ENCODE results near the gene LRRC31. TPM values are rescaled to one million over a fixed set of nuclear protein-coding genes. Genes with fewer than 3 reads are reported as not detected.

Gene LRRC31
- total RNA-seq, 2 experiments from 2014 or later, result not detected

DNA sequence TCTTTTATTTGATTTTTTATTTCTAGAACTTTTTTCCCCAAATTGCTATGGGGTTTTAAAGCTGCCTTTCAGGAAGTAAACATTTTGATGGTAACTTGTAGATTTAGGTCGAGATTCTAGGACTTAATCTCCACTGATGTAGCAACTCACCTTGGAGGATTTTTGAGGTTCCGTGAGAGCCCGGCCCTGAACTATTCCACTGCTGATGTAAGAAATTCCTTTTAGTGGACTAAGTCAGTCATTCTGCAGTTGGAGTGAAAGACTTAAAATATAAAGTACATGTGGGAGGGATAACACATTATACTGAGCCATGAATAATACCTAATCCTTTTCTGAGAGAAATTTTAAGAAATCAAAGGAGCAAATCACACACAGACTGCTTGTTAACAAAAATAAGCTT lies 44.4 kb downstream of the LRRC31 start:
- H3K27me3 ChIP-seq (ENCODE audit: control insufficient read depth in 1 of 2, insufficient read depth in 2 of 2, low read length in 2 of 2), result peaks cover 0 to 4% of the 10 kb centered on the region in 2 experiments
- TF ChIP-seq, protein P1, sequence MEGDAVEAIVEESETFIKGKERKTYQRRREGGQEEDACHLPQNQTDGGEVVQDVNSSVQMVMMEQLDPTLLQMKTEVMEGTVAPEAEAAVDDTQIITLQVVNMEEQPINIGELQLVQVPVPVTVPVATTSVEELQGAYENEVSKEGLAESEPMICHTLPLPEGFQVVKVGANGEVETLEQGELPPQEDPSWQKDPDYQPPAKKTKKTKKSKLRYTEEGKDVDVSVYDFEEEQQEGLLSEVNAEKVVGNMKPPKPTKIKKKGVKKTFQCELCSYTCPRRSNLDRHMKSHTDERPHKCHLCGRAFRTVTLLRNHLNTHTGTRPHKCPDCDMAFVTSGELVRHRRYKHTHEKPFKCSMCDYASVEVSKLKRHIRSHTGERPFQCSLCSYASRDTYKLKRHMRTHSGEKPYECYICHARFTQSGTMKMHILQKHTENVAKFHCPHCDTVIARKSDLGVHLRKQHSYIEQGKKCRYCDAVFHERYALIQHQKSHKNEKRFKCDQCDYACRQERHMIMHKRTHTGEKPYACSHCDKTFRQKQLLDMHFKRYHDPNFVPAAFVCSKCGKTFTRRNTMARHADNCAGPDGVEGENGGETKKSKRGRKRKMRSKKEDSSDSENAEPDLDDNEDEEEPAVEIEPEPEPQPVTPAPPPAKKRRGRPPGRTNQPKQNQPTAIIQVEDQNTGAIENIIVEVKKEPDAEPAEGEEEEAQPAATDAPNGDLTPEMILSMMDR (IDR thresholded peaks at IDR 0.05), result no peak
- H3K27ac ChIP-seq (ENCODE audit: low read depth in 1 of 2, low read length in 2 of 2), result no peak overlapping the region
- DNase-seq (no peak), ATAC-seq (ENCODE audit: poor library complexity) (no peak)
- intact Hi-C loops (cut with DNase I, micrococcal nuclease), result no loop called here
- Mint-ChIP-seq H3K4me1 (ENCODE audit: low read depth) (no peaks in the 10 kb centered on the region), H3K27ac (no peak overlapping the region), H3K4me3 (no peak overlapping the region), H3K36me3 (ENCODE audit: low read depth) (no peaks in the 10 kb centered on the region), H3K9me3 (no peaks in the 10 kb centered on the region), H3K27me3 (peaks cover 21% of the 10 kb centered on the region)
- no peaks in the 10 kb centered on the region for H3K4me1 ChIP-seq (ENCODE audit: insufficient read depth, low read length)
- H3K4me3 ChIP-seq (ENCODE audit: low read length), result no peak overlapping the region
- ChIA-PET CTCF (no interaction called here), POLR2A (no interaction called here)
- no peaks in the 10 kb centered on the region for H3K9me3 ChIP-seq (ENCODE audit: control insufficient read depth in 1 of 2, insufficient read depth in 1 of 2, low read length in 2 of 2)
- no peaks in the 10 kb centered on the region for H3K36me3 ChIP-seq (ENCODE audit: insufficient read depth, low read length)

DNA sequence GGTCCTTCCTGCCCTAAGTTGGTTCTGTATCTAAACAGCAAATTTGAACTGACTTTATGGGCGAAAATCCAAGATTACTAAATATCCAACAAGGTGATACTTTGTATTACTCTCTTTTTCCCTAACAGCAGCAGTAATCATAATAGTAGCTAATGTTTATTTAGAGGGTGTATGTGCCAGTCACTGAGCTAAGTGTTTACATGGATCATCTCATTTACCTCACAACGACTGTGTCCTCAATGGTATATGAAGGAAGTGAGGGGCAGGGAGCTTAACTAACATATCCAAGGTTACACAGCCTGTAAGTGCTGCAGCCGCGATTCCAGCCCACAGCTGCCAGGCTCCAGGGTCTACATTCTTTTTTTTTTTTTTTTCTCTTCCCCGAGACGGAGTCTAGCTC lies 46.8 kb downstream of the LRRC31 start:
- DNase-seq (no peak), ATAC-seq (ENCODE audit: poor library complexity) (no peak)
- no peaks in the 10 kb centered on the region for H3K9me3 ChIP-seq (ENCODE audit: control insufficient read depth in 1 of 2, insufficient read depth in 1 of 2, low read length in 2 of 2)
- intact Hi-C loops (cut with DNase I, micrococcal nuclease), result no loop called here
- no peak overlapping the region for H3K4me3 ChIP-seq (ENCODE audit: low read length)
- CTCF ChIA-PET, result interaction anchor here (0.6 kb wide), 1 partner anchor 19 kb away, joined by 3 read pairs; no protein-coding TSS in a partner anchor
- peaks cover 2 to 4% of the 10 kb centered on the region in 2 experiments for H3K27me3 ChIP-seq (ENCODE audit: control insufficient read depth in 1 of 2, insufficient read depth in 2 of 2, low read length in 2 of 2)
- Mint-ChIP-seq H3K27me3 (peaks cover 38% of the 10 kb centered on the region), H3K4me1 (ENCODE audit: low read depth) (no peaks in the 10 kb centered on the region), H3K36me3 (ENCODE audit: low read depth) (no peaks in the 10 kb centered on the region), H3K9me3 (no peaks in the 10 kb centered on the region), H3K4me3 (no peak overlapping the region), H3K27ac (no peak overlapping the region)
- H3K27ac ChIP-seq (ENCODE audit: low read depth in 1 of 2, low read length in 2 of 2), result no peak overlapping the region
- POLR2A ChIA-PET, result no interaction called here
- no peaks in the 10 kb centered on the region for H3K36me3 ChIP-seq (ENCODE audit: insufficient read depth, low read length)
- H3K4me1 ChIP-seq (ENCODE audit: insufficient read depth, low read length), result no peaks in the 10 kb centered on the region
- TF ChIP-seq, protein P1 (IDR thresholded peaks at IDR 0.05), result no peak

DNA sequence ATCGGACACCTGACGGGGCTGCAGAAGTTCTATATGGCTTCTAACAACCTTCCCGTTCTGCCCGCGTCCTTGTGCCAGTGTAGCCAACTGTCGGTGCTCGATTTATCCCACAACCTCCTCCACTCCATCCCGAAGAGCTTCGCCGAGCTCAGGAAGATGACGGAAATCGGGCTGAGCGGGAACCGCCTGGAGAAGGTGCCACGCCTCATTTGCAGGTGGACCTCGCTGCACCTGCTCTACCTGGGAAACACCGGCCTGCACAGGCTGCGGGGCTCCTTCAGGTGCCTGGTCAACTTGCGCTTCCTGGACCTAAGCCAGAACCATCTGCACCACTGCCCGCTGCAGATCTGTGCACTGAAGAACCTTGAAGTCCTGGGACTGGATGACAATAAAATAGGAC lies 47.2 kb downstream of the LRRC31 start:
- Histone ChIP-seq H3K36me3 (ENCODE audit: insufficient read depth, low read length) (no peaks in the 10 kb centered on the region), H3K27me3 (ENCODE audit: control insufficient read depth in 1 of 2, insufficient read depth in 2 of 2, low read length in 2 of 2) (peaks cover 4% of the 10 kb centered on the region in 2 experiments), H3K9me3 (ENCODE audit: control insufficient read depth in 1 of 2, insufficient read depth in 1 of 2, low read length in 2 of 2) (no peaks in the 10 kb centered on the region), H3K4me3 (ENCODE audit: low read length) (no peak overlapping the region), H3K27ac (ENCODE audit: low read depth in 1 of 2, low read length in 2 of 2) (no peak overlapping the region), H3K4me1 (ENCODE audit: insufficient read depth, low read length) (no peaks in the 10 kb centered on the region)
- no peak for DNase-seq
- Mint-ChIP-seq H3K36me3 (ENCODE audit: low read depth) (no peaks in the 10 kb centered on the region), H3K9me3 (no peaks in the 10 kb centered on the region), H3K4me3 (no peak overlapping the region), H3K27ac (no peak overlapping the region), H3K4me1 (ENCODE audit: low read depth) (no peaks in the 10 kb centered on the region), H3K27me3 (peaks cover 38% of the 10 kb centered on the region)
- intact Hi-C loops (cut with DNase I, micrococcal nuclease), result no loop called here
- TF ChIP-seq, protein P1 (IDR thresholded peaks at IDR 0.05), result no peak
- CTCF ChIA-PET, result no interaction called here
- no peak for ATAC-seq (ENCODE audit: poor library complexity)
- POLR2A ChIA-PET, result no interaction called here

Data from CD4-positive, alpha-beta T cell (primary cell).